HG02943 (cell line): ENCODE data around the gene NPHS1.
"Not testable (repeated sequence)": the region's sequence is repeated elsewhere in the genome, so short reads cannot be mapped to it uniquely, and the experiment has no call there.

Source experiments
- ATAC-seq: cut with Tn5 transposase; IDR thresholded peaks from one replicate; pipeline ENCODE4 v1.9.1; 2021; ENCODE audit warnings: mild to moderate bottlenecking, low read depth, moderate library complexity; ENCODE audit not compliant: unreplicated experiment

NPHS1 gene

GRCh38 chr19:35852029-35852780, at the start of gene NPHS1:
Gene NPHS1 (minus strand): TSS chr19:35852504. CDS start chr19:35851837, 667 bp downstream.
- ATAC-seq = no peak

- no peak for ATAC-seq
Measured at GRCh38 chr19:35901055-35901644, 48.8 kb upstream of the NPHS1 start.

- no peak for ATAC-seq
Measured at GRCh38 chr19:35899547-35900214, 47.4 kb upstream of the NPHS1 start.

GRCh38 chr19:35898499-35898809, 46.1 kb upstream of the NPHS1 start:
- ATAC-seq = no peak

- ATAC-seq = no peak
Measured at GRCh38 chr19:35897706-35898451, 45.6 kb upstream of the NPHS1 start.

- ATAC-seq = no peak
Measured at GRCh38 chr19:35896643-35897040, 44.3 kb upstream of the NPHS1 start.

- ATAC-seq = no peak
Measured at GRCh38 chr19:35895911-35896642, 43.8 kb upstream of the NPHS1 start.

- no peak for ATAC-seq
Measured at GRCh38 chr19:35894342-35894741, 42.0 kb upstream of the NPHS1 start.

- ATAC-seq = not testable (repeated sequence)
Measured at GRCh38 chr19:35891819-35892218, 39.5 kb upstream of the NPHS1 start.

GRCh38 chr19:35890113-35890650, 37.9 kb upstream of the NPHS1 start:
- no peak for ATAC-seq

- ATAC-seq = no peak
Measured at GRCh38 chr19:35889370-35890112, 37.2 kb upstream of the NPHS1 start.

GRCh38 chr19:35888398-35888797, 36.1 kb upstream of the NPHS1 start:
- no peak for ATAC-seq

GRCh38 chr19:35887197-35887596, 34.9 kb upstream of the NPHS1 start:
- no peak for ATAC-seq

GRCh38 chr19:35885904-35886303, 33.6 kb upstream of the NPHS1 start:
- ATAC-seq = no peak

- ATAC-seq = no peak
Measured at GRCh38 chr19:35885225-35885738, 33.0 kb upstream of the NPHS1 start.

GRCh38 chr19:35883882-35884281, 31.6 kb upstream of the NPHS1 start:
- no peak for ATAC-seq

- no peak for ATAC-seq
Measured at GRCh38 chr19:35882114-35882832, 30.0 kb upstream of the NPHS1 start.

GRCh38 chr19:35879770-35880317, 27.5 kb upstream of the NPHS1 start:
- no peak for ATAC-seq
